ENCODE data around the gene UBD.

Gene UBD

GRCh38 chr6:29559524-29560287 is at the start of gene UBD:
TSS of gene UBD (minus strand) at chr6:29559732. CDS start at chr6:29559701, 31 bp downstream.
- DNase-seq (ENCODE audit: low read depth) = no peak
- in situ Hi-C loops (cut with HindIII; ENCODE audit: low sequenced_read_pairs) = no loop called here
- TF ChIP-seq, protein P1, sequence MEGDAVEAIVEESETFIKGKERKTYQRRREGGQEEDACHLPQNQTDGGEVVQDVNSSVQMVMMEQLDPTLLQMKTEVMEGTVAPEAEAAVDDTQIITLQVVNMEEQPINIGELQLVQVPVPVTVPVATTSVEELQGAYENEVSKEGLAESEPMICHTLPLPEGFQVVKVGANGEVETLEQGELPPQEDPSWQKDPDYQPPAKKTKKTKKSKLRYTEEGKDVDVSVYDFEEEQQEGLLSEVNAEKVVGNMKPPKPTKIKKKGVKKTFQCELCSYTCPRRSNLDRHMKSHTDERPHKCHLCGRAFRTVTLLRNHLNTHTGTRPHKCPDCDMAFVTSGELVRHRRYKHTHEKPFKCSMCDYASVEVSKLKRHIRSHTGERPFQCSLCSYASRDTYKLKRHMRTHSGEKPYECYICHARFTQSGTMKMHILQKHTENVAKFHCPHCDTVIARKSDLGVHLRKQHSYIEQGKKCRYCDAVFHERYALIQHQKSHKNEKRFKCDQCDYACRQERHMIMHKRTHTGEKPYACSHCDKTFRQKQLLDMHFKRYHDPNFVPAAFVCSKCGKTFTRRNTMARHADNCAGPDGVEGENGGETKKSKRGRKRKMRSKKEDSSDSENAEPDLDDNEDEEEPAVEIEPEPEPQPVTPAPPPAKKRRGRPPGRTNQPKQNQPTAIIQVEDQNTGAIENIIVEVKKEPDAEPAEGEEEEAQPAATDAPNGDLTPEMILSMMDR (IDR thresholded peaks at IDR 0.05; ENCODE audit: low read depth, low read length, missing control alignments) = no peak
- H3K4me3 ChIP-seq (ENCODE audit: low read depth, low read length) = no peak within 1 kb of the TSS

DNA sequence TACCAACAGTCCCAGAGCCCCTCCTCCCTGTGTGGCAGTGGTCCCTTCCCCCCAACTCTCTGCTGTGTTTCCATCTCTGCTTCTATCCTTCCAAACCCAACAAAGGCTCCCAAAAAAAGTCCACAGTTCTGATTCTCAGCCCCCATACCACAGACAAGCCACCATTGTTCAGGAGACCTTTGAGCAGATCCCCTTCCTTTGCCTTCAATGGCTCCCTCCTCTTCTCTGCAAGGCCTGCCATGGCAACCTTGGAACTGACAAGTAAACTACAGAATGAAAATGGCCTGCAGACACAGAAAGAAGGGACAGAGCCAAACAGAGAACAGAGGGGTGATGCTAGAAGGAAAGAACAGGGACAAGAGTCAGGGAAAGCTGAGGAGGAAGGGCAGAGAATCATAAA is 48.6 kb upstream of the UBD start:
- TF ChIP-seq, protein P1 (IDR thresholded peaks at IDR 0.05; ENCODE audit: low read depth, low read length, missing control alignments) = no peak
- in situ Hi-C loops (cut with HindIII; ENCODE audit: low sequenced_read_pairs) = no loop called here
- no peak for DNase-seq (ENCODE audit: low read depth)
- no peak overlapping the region for H3K4me3 ChIP-seq (ENCODE audit: low read depth, low read length)

- no peak for DNase-seq (ENCODE audit: low read depth)
- TF ChIP-seq, protein P1 (IDR thresholded peaks at IDR 0.05; ENCODE audit: low read depth, low read length, missing control alignments) = no peak
- no peak overlapping the region for H3K4me3 ChIP-seq (ENCODE audit: low read depth, low read length)
- in situ Hi-C loops (cut with HindIII; ENCODE audit: low sequenced_read_pairs) = no loop called here
Measured at GRCh38 chr6:29603930-29604329, 44.4 kb upstream of the UBD start.

- DNase-seq (ENCODE audit: low read depth) = no peak
- H3K4me3 ChIP-seq (ENCODE audit: low read depth, low read length) = no peak overlapping the region
- TF ChIP-seq, protein P1 (IDR thresholded peaks at IDR 0.05; ENCODE audit: low read depth, low read length, missing control alignments) = no peak
- in situ Hi-C loops (cut with HindIII; ENCODE audit: low sequenced_read_pairs) = no loop called here
Measured at GRCh38 chr6:29603456-29603855, 43.9 kb upstream of the UBD start.

DNA sequence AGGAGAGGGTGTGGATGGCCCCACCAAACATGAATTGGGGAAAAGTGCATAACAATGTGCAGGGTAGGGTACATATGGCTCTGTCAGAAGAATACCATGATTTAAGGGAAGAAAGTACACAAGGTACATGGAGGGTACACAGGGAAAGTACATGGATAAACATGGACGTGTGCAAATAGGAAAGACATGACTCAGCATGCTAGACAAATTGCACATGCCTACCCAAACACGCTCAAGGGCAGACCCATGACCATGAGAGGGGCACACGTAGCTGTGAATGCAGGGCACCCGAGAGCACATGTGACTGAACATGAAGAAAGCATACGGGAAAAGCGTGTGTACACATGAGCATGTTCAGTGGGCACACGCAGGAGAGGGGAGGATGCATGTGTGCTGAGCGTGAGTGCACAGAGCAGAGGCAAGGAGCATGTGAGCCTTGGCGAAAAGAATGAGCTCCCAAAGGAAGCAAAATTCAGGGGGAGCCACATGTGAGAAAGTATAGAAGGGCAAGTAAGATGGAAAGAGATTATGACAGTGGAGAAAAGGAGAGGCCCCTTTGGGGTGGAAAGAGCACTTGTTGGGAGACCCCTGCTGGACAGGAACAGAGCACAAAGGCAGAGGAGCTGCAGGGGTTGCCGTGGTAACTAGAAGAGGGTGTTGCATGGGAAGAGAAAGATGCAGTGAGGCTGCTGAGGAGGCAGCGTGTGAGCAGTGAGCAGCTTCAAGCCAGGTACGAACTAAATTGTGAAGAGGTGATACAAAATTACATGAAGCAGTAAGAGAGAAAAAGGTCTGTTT is 43.2 kb upstream of the UBD start:
- in situ Hi-C loops (cut with HindIII; ENCODE audit: low sequenced_read_pairs) = no loop called here
- TF ChIP-seq, protein P1 (IDR thresholded peaks at IDR 0.05; ENCODE audit: low read depth, low read length, missing control alignments) = peak; percentile 37
- H3K4me3 ChIP-seq (ENCODE audit: low read depth, low read length) = no peak overlapping the region
- DNase-seq (ENCODE audit: low read depth) = no peak

- TF ChIP-seq, protein P1 (IDR thresholded peaks at IDR 0.05; ENCODE audit: low read depth, low read length, missing control alignments) = no peak
- no peak for DNase-seq (ENCODE audit: low read depth)
- H3K4me3 ChIP-seq (ENCODE audit: low read depth, low read length) = no peak overlapping the region
- in situ Hi-C loops (cut with HindIII; ENCODE audit: low sequenced_read_pairs) = loop anchor here (5.0 kb wide), 1 partner anchor 69 kb away; no protein-coding TSS in a partner anchor
Measured at GRCh38 chr6:29598172-29598747, 38.7 kb upstream of the UBD start.

Data from astrocyte of the cerebellum (primary cell).